Measurements from ENCODE around the gene PARL.

PARL gene

GRCh38 chr3:183817639-183818038 is 67.0 kb downstream of the PARL start:
- DNase-seq (ENCODE audit: low read depth) = no peak

GRCh38 chr3:183816681-183817510 is 67.8 kb downstream of the PARL start:
- DNase-seq (ENCODE audit: low read depth) = no peak

DNA sequence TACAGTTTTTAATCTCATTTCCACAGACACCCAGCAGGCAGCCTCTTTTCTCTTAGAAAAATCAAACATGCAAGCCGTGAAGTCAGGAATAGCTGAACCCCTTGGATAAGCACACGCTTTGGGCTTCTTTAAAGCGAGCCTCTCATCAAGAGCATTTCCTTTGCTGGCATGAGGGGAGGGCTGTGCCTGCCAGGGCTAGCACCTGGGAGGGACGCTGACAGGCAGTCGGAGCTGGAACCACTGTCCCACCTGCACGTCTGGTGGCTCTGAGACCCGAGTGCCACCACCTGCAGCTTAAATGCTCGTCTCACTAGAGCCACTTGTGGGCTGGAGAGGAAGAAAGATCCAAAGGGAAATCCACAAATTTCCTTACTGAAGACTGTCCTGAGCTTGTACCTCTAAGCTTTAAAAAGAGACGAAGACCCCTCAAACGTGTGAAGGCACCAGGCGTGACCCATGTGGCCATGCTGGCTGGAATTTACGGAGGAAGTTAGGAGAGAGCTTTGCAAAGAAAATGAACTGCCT is 68.7 kb downstream of the PARL start:
- no peak for DNase-seq (ENCODE audit: low read depth)

DNA sequence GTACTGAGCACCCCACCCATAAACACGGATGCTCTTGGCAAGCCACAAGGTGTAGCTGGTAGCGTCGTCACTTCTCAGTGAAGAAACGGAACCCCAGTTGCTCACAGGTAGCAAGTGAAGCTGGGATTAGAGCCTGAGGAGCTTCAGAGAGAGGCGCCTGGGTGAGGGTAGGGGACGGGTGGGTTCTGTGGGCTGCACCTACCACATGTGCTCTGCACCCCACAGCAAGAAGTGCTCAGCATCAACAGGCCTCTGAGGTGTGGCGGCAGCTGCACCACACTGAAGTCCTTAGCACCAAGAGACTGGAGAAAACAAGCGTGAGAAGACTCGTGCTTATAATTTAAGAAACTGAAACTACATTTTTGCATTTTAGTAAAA is 69.1 kb downstream of the PARL start:
- DNase-seq (ENCODE audit: low read depth) = no peak

GRCh38 chr3:183814240-183814639 is 70.4 kb downstream of the PARL start:
- no peak for DNase-seq (ENCODE audit: low read depth)

GRCh38 chr3:183812761-183813445 is 71.8 kb downstream of the PARL start:
- DNase-seq (ENCODE audit: low read depth) = no peak

DNA sequence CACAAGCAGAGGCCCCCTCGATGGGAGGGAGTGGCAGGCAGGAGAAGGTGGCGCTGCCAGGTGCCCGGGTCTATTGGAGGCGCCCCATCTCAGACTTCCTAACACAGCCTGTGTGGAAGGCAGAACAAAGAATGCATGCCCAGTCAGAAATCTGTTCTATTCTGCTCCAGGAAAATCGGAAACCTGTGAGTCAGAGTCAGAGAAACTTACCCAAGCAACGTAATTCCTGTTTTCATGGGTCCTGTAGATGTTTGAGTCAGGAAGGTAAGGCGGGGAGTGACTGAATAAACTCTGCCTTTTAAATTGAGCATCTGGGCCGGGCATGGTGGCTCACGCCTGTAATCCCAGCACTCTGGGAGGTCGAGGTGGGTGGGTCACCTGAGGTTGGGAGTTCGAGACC is 73.0 kb downstream of the PARL start:
- no peak for DNase-seq (ENCODE audit: low read depth)

GRCh38 chr3:183810643-183811594 is 73.8 kb downstream of the PARL start:
- no peak for DNase-seq (ENCODE audit: low read depth)

- DNase-seq (ENCODE audit: low read depth) = no peak
Observed at GRCh38 chr3:183809270-183809669, 75.4 kb downstream of the PARL start.

DNA sequence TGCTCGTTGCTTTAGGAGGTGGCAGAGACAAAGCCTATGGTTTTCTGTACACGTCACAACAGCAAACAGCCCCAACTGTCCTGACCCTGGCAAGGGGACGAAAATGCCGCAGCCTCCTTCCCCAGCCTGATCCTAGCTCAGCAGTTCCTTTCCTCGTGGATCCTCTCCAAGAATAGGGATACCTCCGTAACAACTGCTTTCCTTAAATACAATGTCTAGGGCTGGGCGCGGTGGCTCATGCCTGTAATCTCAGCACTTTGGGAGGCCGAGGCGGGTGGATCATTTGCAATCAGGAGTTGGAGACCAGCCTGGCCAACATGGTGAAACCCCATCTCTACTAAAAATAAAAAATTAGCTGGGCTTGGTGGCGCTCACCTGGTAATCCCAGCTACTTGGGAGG is 76.3 kb downstream of the PARL start:
- no peak for DNase-seq (ENCODE audit: low read depth)

DNA sequence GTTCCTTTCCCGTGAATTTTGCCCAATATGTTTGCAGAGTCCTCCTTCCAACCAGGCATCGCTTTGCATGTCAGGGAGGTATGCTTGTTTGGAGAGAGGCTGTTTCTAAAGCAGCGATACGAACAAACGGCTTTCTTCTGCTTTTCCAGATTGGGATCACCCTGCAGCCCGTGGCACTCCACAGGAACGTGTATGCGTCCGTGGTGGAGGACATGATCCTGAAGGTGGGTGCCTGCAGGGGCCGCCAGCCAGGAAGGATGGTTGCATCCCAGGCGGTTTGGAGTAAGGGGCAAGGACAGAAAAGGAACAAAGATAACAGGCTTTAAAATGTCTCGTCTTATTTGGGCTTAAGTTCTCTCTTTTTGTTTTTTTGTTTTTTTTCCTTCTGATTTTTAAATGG is 76.8 kb downstream of the PARL start:
- DNase-seq (ENCODE audit: low read depth) = no peak

- DNase-seq (ENCODE audit: low read depth) = no peak
Observed at GRCh38 chr3:183807209-183807728, 77.4 kb downstream of the PARL start.

DNA sequence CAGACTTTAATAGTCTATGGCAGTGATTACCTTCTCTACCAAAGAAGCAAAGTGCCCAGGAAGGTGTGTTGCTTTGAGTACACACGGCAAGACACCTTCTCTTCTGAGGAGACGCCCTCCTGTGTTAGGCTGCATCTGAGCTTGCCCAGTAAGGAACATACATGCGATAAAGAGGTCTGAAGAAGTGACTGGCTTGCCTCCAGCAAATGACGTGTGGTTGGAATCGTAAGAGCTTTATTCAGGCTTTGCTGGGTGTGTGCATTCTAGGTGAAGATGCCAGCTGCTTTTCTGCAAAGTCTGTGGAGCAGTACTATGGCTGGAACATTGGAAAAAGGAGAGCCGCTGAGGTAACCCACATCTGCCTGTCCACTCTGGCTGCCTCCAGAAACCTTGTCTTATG is 81.7 kb downstream of the PARL start:
- DNase-seq (ENCODE audit: low read depth) = no peak

GRCh38 chr3:183801601-183802000 is 83.1 kb downstream of the PARL start:
- DNase-seq (ENCODE audit: low read depth) = no peak

DNA sequence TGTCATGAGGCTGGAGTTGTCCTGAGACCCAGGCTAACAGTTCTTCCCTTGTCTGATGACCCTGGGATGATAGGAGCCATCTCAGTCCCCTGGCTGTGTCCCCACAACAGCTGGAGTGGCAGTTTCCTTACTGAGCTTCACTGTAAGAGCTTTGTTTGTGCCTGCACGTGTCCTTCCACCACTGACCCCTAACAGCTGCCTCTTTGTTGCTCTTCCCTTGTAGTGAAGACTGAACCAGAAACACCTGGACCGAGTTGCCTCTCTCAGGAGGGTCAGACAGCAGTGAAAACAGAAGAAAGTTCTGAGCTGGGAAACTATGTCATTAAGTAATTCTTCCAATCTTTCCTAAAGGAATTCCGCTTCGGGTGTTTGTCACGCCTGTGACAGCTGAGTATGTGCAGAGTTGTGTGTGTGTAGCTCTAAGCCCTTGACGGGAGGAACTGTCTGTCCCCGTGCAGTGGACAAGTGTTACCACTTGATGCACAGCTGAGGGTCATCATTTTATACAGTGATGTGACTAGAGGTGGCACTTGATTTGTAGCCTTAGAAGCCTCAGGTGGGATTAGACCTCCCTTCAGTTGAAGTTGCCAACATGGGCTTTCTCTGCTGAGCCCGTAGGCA is 84.3 kb downstream of the PARL start:
- DNase-seq (ENCODE audit: low read depth) = no peak

DNA sequence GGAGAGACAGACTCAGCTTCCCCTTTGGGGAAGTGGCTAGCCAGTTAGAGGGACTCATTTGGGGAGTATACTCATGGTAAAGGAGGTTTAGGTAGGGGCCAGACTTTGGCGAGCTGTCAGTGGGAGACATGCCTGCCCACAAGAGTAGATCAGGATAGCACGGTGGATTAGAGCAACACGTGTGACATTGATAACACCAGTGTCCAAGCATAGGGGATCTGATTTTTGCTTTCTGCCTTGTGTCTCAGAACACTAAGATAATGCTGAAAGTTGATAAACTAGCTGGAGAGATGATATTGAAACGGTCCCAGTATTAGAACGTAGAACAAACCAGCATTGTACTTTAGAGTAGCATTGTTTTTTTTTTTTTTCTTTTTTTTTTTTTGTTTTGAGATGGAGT is 85.2 kb downstream of the PARL start:
- DNase-seq (ENCODE audit: low read depth) = no peak

DNA sequence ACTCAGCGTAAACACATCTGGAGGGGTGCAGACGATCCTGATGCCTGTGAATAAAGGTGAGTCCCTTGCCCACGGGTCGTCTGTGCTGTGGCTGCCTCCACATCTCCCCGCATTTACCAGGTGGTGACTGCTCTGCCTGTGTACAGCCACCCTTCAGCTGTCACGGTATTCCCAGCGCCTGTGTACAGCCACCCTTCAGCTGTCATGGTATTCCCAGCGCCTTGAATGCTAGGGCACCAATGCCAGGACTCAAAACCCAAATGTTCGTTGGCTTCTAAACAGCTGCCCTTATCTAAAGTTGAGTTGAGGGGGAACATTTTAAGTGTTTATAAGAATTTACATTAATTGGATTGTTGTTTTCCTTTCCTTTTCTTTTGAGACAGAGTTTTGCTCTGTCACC is 86.7 kb downstream of the PARL start:
- DNase-seq (ENCODE audit: low read depth) = no peak

DNA sequence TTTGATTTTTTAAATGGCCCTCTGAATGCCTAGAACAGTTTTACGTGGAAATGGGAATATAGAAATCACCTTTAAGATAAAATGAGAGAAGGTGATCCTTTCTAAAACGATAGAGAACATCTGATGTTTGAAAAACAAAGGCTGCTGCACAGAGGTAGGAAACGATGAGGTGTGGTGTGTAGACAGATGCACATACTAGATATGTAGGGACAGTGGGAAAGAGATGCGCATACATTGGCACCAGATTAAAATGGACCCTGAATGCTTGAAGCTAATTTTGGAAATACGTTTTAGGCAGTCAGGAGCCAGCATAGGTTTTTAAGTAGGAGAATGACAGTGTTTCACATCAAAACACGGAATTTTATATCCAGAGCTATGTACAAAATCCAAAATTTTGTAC is 88.3 kb downstream of the PARL start:
- no peak for DNase-seq (ENCODE audit: low read depth)

DNA sequence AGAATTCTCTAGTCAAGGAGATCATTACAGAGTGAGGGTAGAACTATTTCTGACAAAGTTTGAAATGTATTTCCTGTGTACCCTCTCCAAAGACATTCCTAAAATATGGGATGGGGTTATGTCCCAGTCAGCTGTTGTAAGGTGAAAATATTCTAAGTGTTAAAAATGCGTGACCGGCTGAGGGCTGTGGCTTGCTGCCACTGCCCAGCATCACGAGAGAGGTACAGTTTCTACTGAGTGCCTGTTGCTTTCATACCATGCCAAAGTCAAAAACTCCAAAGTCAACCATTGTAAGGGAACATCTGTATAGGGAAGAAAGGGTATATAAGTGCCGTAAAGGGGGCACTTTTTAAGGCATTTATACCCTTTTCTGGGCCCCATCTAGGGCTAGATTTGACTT is 90.2 kb downstream of the PARL start:
- DNase-seq (ENCODE audit: low read depth) = no peak

DNA sequence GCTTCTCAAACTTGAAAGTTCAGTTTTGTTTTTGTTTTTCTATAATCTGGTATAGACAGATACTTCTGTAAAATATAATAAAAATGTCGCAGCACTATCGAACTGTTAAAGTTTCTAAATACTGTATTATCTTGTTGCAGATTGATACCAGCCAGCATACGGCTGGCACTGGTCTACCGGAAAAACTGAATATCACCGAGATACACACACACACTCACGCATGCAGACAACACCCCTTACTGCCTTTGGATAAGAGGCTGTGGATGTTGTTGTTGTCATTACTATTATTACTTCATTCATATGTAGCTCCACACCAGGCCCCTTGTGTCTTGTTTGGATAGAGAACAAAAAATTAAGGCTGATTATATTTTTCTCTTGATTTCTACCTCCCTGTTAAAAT is 91.7 kb downstream of the PARL start:
- no peak for DNase-seq (ENCODE audit: low read depth)

- no peak for DNase-seq (ENCODE audit: low read depth)
Observed at GRCh38 chr3:183790700-183791099, 94.0 kb downstream of the PARL start.

- no peak for DNase-seq (ENCODE audit: low read depth)
Observed at GRCh38 chr3:183789826-183790225, 94.9 kb downstream of the PARL start.

Data from stimulated activated CD8-positive, alpha-beta memory T cell treated with anti-CD3 and anti-CD28 coated beads, Interleukin-12 subunit alpha, Interleukin-12 subunit beta, amount 100 ng/mL, for 4 hours (primary cell).